ENCODE data around the gene MTA2.
"Not testable (repeated sequence)": the region's sequence is repeated elsewhere in the genome, so short reads cannot be mapped to it uniquely, and the experiment has no call there.

Gene MTA2

DNA sequence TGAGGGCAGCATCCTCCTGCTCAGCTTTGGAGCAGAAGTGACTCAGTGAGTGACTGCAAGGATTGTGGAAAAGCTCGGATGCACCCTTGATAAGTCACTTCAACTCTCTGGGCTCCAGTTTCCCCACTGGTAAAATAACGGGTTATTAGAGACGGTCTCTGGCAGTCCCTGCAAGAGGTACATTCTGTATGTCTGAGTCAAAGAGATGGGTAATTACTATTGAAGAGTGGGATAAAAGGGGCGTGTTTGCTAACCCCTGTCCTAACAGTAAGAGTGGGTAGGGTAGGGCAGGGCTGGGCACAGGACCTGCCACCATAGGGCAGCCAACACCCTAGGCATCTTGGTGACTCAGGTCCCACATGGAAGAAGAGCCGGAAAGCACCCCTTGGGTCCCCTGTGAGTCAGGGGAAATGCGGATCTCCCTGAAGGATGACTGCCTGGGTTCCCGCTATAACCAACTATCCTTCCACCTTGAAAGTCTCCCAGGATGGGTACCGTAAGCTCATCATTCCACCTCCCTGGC lies 47.8 kb downstream of the MTA2 start:
- no peak overlapping the region for H3K4me3 ChIP-seq (ENCODE audit: low read length)
- DNase-seq (ENCODE audit: low read depth, low spot score) = no peak

GRCh38 chr11:62553080-62553838 lies 48.4 kb downstream of the MTA2 start:
- H3K4me3 ChIP-seq (ENCODE audit: low read length) = no peak overlapping the region
- DNase-seq (ENCODE audit: low read depth, low spot score) = no peak

GRCh38 chr11:62552485-62553079 lies 49.1 kb downstream of the MTA2 start:
- H3K4me3 ChIP-seq (ENCODE audit: low read length) = no peak overlapping the region
- no peak for DNase-seq (ENCODE audit: low read depth, low spot score)

DNA sequence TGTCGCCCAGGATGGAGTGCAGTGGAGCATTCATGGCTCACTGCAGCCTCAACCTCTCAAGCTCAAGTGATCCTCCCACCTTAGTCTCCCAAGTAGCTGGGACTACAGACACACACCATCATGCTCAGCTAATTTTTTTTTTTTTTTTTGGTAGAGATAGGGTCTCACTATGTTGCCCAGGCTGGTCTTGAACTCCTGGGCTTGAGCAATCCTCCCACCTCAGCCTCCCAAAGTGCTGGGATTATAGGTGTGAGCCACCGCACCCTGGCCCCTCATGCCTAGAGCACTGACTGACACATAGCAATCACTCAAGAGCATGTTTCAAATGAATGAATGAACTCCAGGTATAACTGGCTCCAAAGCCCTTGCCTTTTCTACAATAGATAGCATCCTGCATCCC lies 51.2 kb downstream of the MTA2 start:
- DNase-seq (ENCODE audit: low read depth, low spot score); H3K4me3 ChIP-seq (ENCODE audit: low read length): not testable (repeated sequence)

DNA sequence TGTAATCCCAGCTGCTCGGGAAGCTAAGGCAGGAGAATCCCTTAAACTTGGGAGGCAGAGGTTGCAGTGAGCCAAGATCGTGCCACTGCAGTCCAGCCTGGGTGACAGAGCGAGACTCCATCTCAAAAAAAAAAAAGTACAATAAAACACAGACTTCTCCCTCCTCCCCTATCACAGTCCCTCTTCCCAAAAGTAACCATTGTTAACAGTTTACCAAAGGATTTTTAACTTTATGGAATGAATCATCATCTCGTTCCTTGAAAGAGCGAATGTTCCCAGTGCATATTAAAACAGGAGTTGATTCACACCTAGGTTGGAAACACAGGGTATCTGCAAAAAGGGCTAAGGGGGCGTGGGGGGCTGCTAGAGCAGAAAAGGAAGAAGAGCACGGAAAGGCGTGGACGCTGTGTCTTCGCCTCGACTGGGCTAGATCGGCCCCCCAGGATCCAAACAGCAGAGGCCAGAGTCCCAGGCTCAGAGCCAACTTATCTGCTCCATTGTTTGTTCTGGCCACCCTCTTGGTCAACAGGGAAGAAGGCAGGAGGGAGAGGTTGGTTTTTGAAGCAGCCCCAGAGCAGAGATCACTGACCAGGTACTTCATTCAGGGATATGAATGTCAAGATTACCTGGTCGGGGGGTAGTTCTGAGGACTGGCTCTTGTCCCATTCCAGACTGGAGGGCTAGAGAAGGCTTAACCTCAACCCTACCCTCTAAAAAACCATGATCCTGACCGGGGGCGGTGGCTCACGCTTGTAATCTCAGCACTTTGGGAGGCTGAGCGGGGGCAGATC lies 52.9 kb downstream of the MTA2 start:
- DNase-seq (ENCODE audit: low read depth, low spot score) = no peak
- no peak overlapping the region for H3K4me3 ChIP-seq (ENCODE audit: low read length)

GRCh38 chr11:62547691-62548281 lies 53.9 kb downstream of the MTA2 start:
- no peak for DNase-seq (ENCODE audit: low read depth, low spot score)
- H3K4me3 ChIP-seq (ENCODE audit: low read length) = no peak overlapping the region

DNA sequence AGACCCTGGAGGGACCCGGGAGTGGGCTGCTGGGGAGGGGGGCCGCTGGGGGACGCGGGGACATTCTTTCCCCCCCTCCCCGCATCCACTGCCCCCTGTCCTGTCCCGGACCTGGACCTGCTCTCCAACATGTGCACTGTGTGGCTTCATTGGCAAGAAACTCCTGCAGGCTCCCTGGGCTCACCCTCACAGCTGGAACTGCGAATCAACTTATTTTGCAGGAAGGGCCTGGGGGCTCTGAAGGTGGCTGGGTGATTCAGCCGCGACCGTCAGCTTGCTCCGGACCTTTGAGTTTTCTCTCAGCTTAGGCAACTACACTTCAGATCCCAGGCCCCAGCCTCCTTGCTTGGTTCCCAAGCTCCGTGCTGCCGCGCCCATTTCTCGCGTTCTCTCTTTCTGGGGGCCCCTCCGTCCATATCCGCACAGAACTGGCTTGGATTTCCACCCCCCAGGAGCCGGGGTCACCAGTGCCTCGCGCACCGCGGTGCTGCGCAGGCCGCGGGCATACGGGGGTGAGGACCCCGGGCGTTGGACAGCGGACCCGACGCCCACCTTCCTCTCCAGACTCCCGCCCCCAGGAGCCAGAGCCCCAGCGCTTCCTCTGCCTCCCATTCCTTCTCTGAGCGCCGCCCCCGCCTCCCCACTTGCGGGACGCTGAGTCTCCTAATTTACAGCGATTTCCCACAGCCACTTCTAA lies 54.6 kb downstream of the MTA2 start:
- H3K4me3 ChIP-seq (ENCODE audit: low read length) = no peak overlapping the region
- DNase-seq (ENCODE audit: low read depth, low spot score) = no peak

DNA sequence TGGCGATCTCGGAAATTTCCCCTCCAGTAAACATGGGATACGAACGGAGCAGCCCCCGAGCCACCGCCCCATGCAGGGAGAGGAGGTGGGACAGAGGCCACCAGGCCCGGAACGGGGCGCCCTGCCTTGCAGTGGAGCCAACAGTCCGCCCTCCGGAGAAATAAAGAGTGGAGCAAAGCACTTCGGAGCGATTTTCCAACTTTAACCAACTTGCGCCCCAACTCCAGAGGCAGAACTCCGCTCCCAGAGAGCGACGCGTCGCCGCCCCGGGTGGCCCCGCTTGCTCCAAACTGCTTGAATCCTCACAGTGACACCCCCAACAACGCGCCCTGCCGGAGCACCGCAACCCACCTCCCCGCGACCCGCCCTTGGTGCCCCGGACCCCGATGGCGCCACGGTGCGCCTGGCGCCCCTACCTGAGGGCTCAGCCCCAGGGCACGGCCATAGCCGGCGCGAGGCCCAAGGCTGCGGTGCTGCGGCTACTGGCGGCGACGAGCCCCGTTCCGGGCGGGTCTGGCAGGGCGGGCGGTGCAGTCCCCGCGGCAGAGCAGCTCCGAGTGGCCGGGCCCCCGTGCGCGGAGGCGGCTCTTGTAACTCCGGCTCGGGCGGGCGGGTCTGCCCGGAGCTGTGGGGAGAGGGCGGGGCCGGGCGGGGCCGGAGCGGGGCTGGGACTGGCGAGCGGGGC lies 55.3 kb downstream of the MTA2 start, which contains the start of gene AHNAK:
AHNAK (minus strand) TSS at position 563 of the 685 bp plus-strand sequence. CDS start 10,708 bp downstream, outside the sequence.
- no peak for DNase-seq (ENCODE audit: low read depth, low spot score)

GRCh38 chr11:62545437-62546243 lies 56.0 kb downstream of the MTA2 start:
- peak overlapping the region; percentile 13 for H3K4me3 ChIP-seq (ENCODE audit: low read length)
- no peak for DNase-seq (ENCODE audit: low read depth, low spot score)

More for the DNA sequence above, 55.3 kb downstream of the MTA2 start, which contains the start of gene AHNAK:
- peak within 1 kb of the TSS; percentile 16 for H3K4me3 ChIP-seq (ENCODE audit: low read length)

DNA sequence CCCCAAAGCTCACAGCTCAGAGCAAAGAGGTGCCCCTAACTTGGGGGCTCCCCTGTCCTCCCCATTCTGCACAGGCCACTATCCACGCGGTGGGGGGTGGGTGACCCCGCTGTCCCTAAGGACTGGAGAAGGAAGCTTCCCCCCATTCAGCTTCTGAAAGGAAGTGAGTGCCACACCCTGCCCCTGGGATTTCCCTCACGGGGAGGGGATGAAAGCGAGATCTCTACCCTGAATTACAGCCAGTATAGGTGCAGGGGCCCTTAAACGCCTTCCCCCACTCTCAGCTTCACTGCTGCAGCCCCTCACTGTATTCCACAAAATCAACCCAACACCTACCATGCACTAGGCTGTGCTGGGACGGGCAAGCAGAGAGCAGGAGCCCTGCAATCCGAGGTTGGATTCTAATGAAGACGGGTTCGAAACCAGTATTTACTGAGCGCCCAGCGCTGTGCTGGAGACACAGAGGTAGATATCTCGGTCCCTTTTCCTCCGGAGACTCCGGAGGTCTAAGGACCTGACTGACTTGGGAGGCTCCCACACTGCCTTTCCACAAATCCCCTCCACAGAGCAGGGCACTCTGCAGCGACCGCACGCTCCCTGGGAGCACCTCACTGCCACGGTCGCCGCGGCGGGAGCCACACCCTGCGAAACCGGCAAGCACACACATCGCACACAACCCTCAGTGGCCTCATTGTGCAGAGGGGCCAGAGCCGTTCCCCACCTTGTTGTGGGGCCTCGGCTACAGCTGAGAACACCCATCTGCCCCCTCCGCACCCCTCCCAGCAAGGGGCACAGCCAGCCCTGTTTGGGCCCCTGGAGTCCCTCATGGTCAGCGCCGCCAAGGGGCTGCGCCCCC lies 56.9 kb downstream of the MTA2 start:
- H3K4me3 ChIP-seq (ENCODE audit: low read length) = no peak overlapping the region
- no peak for DNase-seq (ENCODE audit: low read depth, low spot score)

DNA sequence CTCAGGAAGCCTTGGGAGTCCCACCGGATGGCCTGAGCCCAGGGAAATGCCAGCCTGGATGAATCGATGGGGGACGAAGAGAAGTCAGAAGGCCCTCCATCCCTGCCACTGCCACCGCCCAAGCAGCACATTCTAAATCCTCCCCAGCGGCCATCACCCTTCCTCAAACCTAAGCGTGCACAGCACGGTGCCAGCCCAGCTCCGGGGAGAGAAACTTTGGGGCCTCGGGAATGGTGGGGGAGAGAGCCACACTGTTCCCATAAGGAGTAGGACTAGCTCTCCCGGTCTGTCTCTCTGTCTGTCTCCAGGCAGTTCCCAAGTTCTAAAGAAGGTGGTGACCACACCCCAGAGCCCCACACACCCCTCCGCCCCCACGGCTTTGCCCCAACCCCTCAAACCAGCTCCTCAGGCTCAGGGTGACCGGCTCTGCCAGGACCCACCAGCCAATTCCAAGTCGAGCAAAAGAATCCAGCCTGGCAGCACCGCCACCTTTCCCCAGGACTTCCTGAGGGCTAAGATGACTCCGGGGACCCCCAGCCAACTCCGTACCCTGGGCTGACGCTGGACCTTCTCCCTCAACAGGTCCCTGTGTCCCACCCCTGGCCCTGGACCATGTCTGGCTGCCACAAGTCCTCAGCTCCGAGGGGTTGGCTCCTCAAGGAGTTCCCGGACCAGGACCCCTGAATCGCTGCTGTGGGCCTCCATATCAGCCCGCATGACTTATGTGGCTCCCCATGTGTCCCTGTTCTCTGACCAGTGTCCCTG lies 57.8 kb downstream of the MTA2 start:
- DNase-seq (ENCODE audit: low read depth, low spot score) = no peak
- no peak overlapping the region for H3K4me3 ChIP-seq (ENCODE audit: low read length)

Measured in Jurkat, Clone E6-1 (cell line).